NCI-H146 treated with DMSO at 0.1 percent for 48 hours (cell line): ENCODE results near the gene CALML4.
"Not testable (repeated sequence)": the region's sequence is repeated elsewhere in the genome, so short reads cannot be mapped to it uniquely, and the experiment has no call there.

Experiments used
- DNase-seq: peaks from one replicate; lab custom pipeline; 2025; ENCODE audit not compliant: unreplicated experiment; lab: John Stamatoyannopoulos, UW

CALML4 gene

GRCh38 chr15:68225442-68225841 is 20.3 kb upstream of the CALML4 start:
- not testable (repeated sequence) for DNase-seq

GRCh38 chr15:68224546-68225250 is 19.6 kb upstream of the CALML4 start:
- DNase-seq: no peak

GRCh38 chr15:68224108-68224507 is 19.0 kb upstream of the CALML4 start:
- DNase-seq: no peak

GRCh38 chr15:68223171-68223570 is 18.0 kb upstream of the CALML4 start:
- no peak for DNase-seq

GRCh38 chr15:68222432-68222743 is 17.3 kb upstream of the CALML4 start:
- DNase-seq: not testable (repeated sequence)

GRCh38 chr15:68221530-68222431 is 16.6 kb upstream of the CALML4 start:
- not testable (repeated sequence) for DNase-seq

GRCh38 chr15:68220967-68221366 is 15.8 kb upstream of the CALML4 start:
- no peak for DNase-seq

- no peak for DNase-seq
These were observed 15.4 kb upstream of the CALML4 start for GRCh38 chr15:68220489-68220888.

- no peak for DNase-seq
These were observed 14.0 kb upstream of the CALML4 start for GRCh38 chr15:68218847-68219798.

- no peak for DNase-seq
These were observed 13.2 kb upstream of the CALML4 start for GRCh38 chr15:68218331-68218730.

- no peak for DNase-seq
These were observed 12.2 kb upstream of the CALML4 start for GRCh38 chr15:68217341-68217740.

- no peak for DNase-seq
These were observed 9.7 kb upstream of the CALML4 start for GRCh38 chr15:68214838-68215254.

- DNase-seq: no peak
These were observed 9.1 kb upstream of the CALML4 start for GRCh38 chr15:68213991-68214837.

GRCh38 chr15:68213491-68213845 is 8.3 kb upstream of the CALML4 start:
- DNase-seq: not testable (repeated sequence)

GRCh38 chr15:68211656-68212320 is 6.7 kb upstream of the CALML4 start:
- DNase-seq: no peak

- DNase-seq: no peak
These were observed 5.9 kb upstream of the CALML4 start for GRCh38 chr15:68210821-68211655.

- no peak for DNase-seq
These were observed 5.3 kb upstream of the CALML4 start for GRCh38 chr15:68210409-68210756.

- DNase-seq: no peak
These were observed 4.7 kb upstream of the CALML4 start for GRCh38 chr15:68209735-68210408.

- no peak for DNase-seq
These were observed 4.1 kb upstream of the CALML4 start for GRCh38 chr15:68209272-68209671.
